Measurements from ENCODE around the gene GAS2.

Gene GAS2

GRCh38 chr11:22684082-22684481 lies 17.7 kb downstream of the GAS2 start:
- TF ChIP-seq FOXP2 (optimal IDR thresholded peaks at IDR 0.05; ENCODE audit: borderline replicate concordance, extremely low read depth, extremely low read length, insufficient read depth) (no peak), POLR2AphosphoS5 (IDR thresholded peaks at IDR 0.05; ENCODE audit: low read depth, low read length) (no peak), TAF1 (IDR thresholded peaks at IDR 0.05; ENCODE audit: borderline replicate concordance, insufficient read depth, low read length) (no peak), SIN3A (IDR thresholded peaks at IDR 0.05; ENCODE audit: borderline replicate concordance, insufficient read depth, low read length) (no peak)
- TF ChIP-seq, protein P1, sequence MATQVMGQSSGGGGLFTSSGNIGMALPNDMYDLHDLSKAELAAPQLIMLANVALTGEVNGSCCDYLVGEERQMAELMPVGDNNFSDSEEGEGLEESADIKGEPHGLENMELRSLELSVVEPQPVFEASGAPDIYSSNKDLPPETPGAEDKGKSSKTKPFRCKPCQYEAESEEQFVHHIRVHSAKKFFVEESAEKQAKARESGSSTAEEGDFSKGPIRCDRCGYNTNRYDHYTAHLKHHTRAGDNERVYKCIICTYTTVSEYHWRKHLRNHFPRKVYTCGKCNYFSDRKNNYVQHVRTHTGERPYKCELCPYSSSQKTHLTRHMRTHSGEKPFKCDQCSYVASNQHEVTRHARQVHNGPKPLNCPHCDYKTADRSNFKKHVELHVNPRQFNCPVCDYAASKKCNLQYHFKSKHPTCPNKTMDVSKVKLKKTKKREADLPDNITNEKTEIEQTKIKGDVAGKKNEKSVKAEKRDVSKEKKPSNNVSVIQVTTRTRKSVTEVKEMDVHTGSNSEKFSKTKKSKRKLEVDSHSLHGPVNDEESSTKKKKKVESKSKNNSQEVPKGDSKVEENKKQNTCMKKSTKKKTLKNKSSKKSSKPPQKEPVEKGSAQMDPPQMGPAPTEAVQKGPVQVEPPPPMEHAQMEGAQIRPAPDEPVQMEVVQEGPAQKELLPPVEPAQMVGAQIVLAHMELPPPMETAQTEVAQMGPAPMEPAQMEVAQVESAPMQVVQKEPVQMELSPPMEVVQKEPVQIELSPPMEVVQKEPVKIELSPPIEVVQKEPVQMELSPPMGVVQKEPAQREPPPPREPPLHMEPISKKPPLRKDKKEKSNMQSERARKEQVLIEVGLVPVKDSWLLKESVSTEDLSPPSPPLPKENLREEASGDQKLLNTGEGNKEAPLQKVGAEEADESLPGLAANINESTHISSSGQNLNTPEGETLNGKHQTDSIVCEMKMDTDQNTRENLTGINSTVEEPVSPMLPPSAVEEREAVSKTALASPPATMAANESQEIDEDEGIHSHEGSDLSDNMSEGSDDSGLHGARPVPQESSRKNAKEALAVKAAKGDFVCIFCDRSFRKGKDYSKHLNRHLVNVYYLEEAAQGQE (IDR thresholded peaks at IDR 0.05; ENCODE audit: insufficient read depth in 1 of 2, low read depth in 2 of 2, low read length in 2 of 2): no peak

DNA sequence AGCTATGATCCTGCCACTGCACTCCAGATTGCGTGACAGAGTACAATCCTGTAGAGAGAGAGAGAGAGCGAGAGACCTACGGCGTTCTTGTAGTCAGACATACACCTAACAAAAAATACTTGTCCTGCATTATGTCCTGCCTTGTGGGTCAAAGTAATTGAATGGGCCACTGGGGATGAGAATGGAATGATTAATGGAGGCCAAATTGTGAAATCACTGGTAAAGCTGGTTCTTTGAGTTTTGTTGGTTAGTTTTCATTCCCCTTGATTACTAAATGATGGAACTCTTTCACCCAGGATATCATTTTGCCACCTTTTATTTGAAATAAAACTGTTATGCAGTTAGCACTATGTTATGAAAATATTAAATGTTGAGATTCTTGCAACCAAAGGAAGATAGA lies 18.7 kb downstream of the GAS2 start:
- TF ChIP-seq FOXP2 (optimal IDR thresholded peaks at IDR 0.05; ENCODE audit: borderline replicate concordance, extremely low read depth, extremely low read length, insufficient read depth) (no peak), POLR2AphosphoS5 (IDR thresholded peaks at IDR 0.05; ENCODE audit: low read depth, low read length) (no peak), SIN3A (IDR thresholded peaks at IDR 0.05; ENCODE audit: borderline replicate concordance, insufficient read depth, low read length) (no peak), TAF1 (IDR thresholded peaks at IDR 0.05; ENCODE audit: borderline replicate concordance, insufficient read depth, low read length) (no peak)
- TF ChIP-seq, protein P1 (IDR thresholded peaks at IDR 0.05; ENCODE audit: insufficient read depth in 1 of 2, low read depth in 2 of 2, low read length in 2 of 2): no peak

DNA sequence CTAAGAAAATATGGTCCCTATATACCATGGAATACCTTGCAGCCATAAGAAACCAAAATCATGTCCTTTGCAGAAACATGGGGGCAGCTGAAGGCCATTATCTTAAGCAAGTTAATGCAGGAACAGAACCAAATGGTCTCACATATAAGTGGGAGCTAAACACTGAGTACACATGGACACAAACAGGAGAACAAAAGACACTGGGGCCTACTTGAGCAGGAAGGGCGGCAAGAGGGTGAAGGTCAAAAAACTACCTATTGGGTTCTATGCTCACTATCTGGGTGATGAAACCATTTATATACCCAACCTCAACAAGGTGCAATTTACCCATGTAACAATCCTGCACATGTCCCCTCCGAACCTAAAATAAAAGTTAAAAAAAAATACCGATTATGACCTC lies 22.5 kb downstream of the GAS2 start:
- TF ChIP-seq FOXP2 (optimal IDR thresholded peaks at IDR 0.05; ENCODE audit: borderline replicate concordance, extremely low read depth, extremely low read length, insufficient read depth) (no peak), POLR2AphosphoS5 (IDR thresholded peaks at IDR 0.05; ENCODE audit: low read depth, low read length) (no peak), SIN3A (IDR thresholded peaks at IDR 0.05; ENCODE audit: borderline replicate concordance, insufficient read depth, low read length) (no peak), TAF1 (IDR thresholded peaks at IDR 0.05; ENCODE audit: borderline replicate concordance, insufficient read depth, low read length) (no peak)
- TF ChIP-seq, protein P1 (IDR thresholded peaks at IDR 0.05; ENCODE audit: insufficient read depth in 1 of 2, low read depth in 2 of 2, low read length in 2 of 2): no peak

DNA sequence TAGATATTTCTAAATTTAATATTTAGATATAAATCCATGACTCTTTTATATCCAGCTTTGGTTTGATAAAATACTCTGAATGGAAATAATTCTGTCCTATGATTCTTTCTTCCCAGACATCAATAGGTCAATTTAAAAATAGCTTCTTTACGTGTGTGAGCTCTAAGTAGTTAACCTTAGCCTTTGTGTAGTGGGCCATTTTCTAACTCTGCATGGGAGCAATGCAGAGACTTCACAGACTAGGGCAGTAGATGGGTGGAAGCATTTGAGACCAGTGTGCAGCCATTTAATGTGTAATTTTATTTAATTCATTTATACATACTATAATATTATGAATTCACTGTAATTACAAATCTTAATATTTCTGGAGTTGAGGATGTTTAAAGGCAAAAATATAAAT lies 23.8 kb downstream of the GAS2 start:
- TF ChIP-seq SIN3A (IDR thresholded peaks at IDR 0.05; ENCODE audit: borderline replicate concordance, insufficient read depth, low read length) (no peak), FOXP2 (optimal IDR thresholded peaks at IDR 0.05; ENCODE audit: borderline replicate concordance, extremely low read depth, extremely low read length, insufficient read depth) (no peak), TAF1 (IDR thresholded peaks at IDR 0.05; ENCODE audit: borderline replicate concordance, insufficient read depth, low read length) (no peak), POLR2AphosphoS5 (IDR thresholded peaks at IDR 0.05; ENCODE audit: low read depth, low read length) (no peak)
- TF ChIP-seq, protein P1 (IDR thresholded peaks at IDR 0.05; ENCODE audit: insufficient read depth in 1 of 2, low read depth in 2 of 2, low read length in 2 of 2): no peak

DNA sequence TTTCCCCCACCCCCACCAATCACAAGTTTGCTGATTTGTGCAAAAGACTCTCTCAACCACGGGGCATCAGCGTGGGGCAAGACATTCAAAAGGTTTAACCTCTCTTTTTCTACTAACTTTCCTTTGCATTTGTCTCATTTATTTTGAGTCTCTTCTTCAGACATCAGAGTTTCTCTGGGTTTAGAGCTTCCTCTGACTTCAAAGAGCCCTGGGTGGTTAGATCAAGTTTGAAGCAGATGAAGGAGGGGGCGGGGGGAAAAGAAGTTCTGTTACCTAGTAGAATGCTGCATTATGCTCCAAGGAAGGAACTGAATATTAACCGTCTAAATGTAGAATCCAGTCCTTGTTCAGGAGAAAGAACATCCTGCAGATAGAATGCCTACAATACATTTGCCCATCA lies 24.5 kb downstream of the GAS2 start:
- TF ChIP-seq TAF1 (IDR thresholded peaks at IDR 0.05; ENCODE audit: borderline replicate concordance, insufficient read depth, low read length) (no peak), SIN3A (IDR thresholded peaks at IDR 0.05; ENCODE audit: borderline replicate concordance, insufficient read depth, low read length) (no peak), FOXP2 (optimal IDR thresholded peaks at IDR 0.05; ENCODE audit: borderline replicate concordance, extremely low read depth, extremely low read length, insufficient read depth) (no peak), POLR2AphosphoS5 (IDR thresholded peaks at IDR 0.05; ENCODE audit: low read depth, low read length) (no peak)
- TF ChIP-seq, protein P1 (IDR thresholded peaks at IDR 0.05; ENCODE audit: insufficient read depth in 1 of 2, low read depth in 2 of 2, low read length in 2 of 2): no peak

Data from PFSK-1 (cell line).